SK-N-SH (cell line): ENCODE data around the gene NHERF2.

Source experiments
- EZH2phosphoT487 ChIP-seq: fragments of 200-600 bp; sonication (generic); IDR thresholded peaks from 2 replicates; pipeline ENCODE4 v1.6.1; 2017; ENCODE audit warnings: low read depth, mixed run types, mild to moderate bottlenecking, antibody characterized with exemption, moderate library complexity, borderline replicate concordance
- FOSL2 ChIP-seq: IDR thresholded peaks from 2 replicates; pipeline ENCODE4 v1.4.0; 2012; ENCODE audit warnings: low read depth, mild to moderate bottlenecking, moderate library complexity, borderline replicate concordance
- NRF1 ChIP-seq: IDR thresholded peaks from 2 replicates; pipeline ENCODE4 v1.6.1; 2012; ENCODE audit warnings: low read depth, mild to moderate bottlenecking, low read length
- PBX3 ChIP-seq: IDR thresholded peaks from 2 replicates; pipeline ENCODE4; 2012
- RAD21 ChIP-seq: IDR thresholded peaks from 2 replicates; pipeline ENCODE4 v1.6.1; 2012; ENCODE audit warnings: mild to moderate bottlenecking, low read length
- RCOR1 ChIP-seq: fragments of 150-350 bp; IDR thresholded peaks from 2 replicates; pipeline ENCODE4 v1.6.1; 2017; ENCODE audit warnings: antibody characterized with exemption, low read length
- REST ChIP-seq: IDR thresholded peaks from 2 replicates; pipeline ENCODE4 v1.6.1; 2012; ENCODE audit warnings: mild to moderate bottlenecking, low read depth, low read length, moderate library complexity
- RFX5 ChIP-seq: IDR thresholded peaks from 2 replicates; pipeline ENCODE4 v1.6.1; 2012; ENCODE audit warnings: mild to moderate bottlenecking, improper control_type of control experiment, low read length
- RXRA ChIP-seq: IDR thresholded peaks from 2 replicates; pipeline ENCODE4 v1.4.0; 2012; ENCODE audit warnings: low read depth, mild to moderate bottlenecking, borderline replicate concordance
- TAF1 ChIP-seq: IDR thresholded peaks from 2 replicates; pipeline ENCODE4 v1.6.1; 2012; ENCODE audit warnings: low read depth, mild to moderate bottlenecking, low read length, moderate library complexity, borderline replicate concordance
- TCF12 ChIP-seq: IDR thresholded peaks from 2 replicates; pipeline ENCODE4 v1.4.0; 2012
- USF1 ChIP-seq: IDR thresholded peaks from 2 replicates; pipeline ENCODE4 v1.4.0; 2012; ENCODE audit warnings: low read depth, borderline replicate concordance
- TF ChIP-seq, protein P1 (sequence below): fragments of 200-600 bp; sonication (generic); IDR thresholded peaks from 2 replicates; pipeline ENCODE4 v1.6.1; 2017; ENCODE audit warnings: antibody characterized with exemption, mild to moderate bottlenecking, moderate library complexity

GRCh38 chr16:2040787-2041522, 14.3 kb downstream of the NHERF2 start:
- TF ChIP-seq, protein P1, sequence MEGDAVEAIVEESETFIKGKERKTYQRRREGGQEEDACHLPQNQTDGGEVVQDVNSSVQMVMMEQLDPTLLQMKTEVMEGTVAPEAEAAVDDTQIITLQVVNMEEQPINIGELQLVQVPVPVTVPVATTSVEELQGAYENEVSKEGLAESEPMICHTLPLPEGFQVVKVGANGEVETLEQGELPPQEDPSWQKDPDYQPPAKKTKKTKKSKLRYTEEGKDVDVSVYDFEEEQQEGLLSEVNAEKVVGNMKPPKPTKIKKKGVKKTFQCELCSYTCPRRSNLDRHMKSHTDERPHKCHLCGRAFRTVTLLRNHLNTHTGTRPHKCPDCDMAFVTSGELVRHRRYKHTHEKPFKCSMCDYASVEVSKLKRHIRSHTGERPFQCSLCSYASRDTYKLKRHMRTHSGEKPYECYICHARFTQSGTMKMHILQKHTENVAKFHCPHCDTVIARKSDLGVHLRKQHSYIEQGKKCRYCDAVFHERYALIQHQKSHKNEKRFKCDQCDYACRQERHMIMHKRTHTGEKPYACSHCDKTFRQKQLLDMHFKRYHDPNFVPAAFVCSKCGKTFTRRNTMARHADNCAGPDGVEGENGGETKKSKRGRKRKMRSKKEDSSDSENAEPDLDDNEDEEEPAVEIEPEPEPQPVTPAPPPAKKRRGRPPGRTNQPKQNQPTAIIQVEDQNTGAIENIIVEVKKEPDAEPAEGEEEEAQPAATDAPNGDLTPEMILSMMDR: no peak
- TF ChIP-seq RAD21 (no peak), EZH2phosphoT487 (no peak), NRF1 (no peak), USF1 (no peak), TAF1 (no peak), TCF12 (no peak), PBX3 (no peak), FOSL2 (no peak), RCOR1 (no peak), RFX5 (no peak), RXRA (no peak), REST (no peak)
